ENCODE data around the gene RAB7B. TPM values are rescaled to one million over a fixed set of nuclear protein-coding genes. Genes with fewer than 3 reads are reported as not detected.
"Not testable (repeated sequence)": the region's sequence is repeated elsewhere in the genome, so short reads cannot be mapped to it uniquely, and the experiment has no call there.

RAB7B gene
- total and polyA plus RNA-seq, 2 of the 13 experiments (the other 11 are each of a cell fraction or from before 2014, with no cell fraction given): 0.05 to 0.46 TPM

DNA sequence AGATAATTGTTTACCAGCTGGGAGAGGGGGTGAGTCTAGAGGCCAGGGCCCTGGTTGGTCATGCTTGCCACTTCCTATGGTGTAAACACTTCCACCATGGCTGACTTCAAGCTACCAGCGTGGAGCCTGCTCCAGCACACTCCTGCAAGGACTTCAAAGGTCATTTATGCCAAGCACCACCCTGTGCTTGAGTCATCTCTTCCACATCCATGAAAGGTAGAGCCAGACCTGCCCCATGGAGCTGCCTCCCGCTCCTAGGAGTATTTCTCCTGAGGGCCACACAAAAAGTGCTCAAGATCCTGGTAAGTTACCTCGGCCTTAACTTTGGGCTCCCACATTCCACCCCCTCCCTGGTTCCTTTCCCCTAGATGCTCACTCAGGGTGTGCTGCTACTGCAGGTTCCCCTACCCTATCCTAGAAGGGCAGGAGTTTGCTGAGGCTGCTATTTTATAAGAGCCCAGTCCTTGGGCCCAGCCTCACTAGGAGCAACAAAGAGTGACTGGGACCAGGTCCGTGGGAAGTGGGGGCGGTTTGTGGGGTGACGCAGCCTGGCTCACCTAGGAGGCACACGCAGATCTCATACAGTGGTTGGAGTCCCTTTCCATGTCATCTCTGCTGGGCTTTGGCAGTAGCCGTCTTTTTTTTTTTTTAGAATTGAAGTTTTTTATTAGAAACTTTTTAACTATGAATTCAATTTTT, 2.4 kb downstream of the RAB7B start:
- peaks cover 6% of the 10 kb centered on the region for H3K4me1 ChIP-seq (ENCODE audit: insufficient read depth, low read length)
- no TSS peak for BruUV-seq (replicated peaks)
- no peak overlapping the region for H3K4me2 ChIP-seq (ENCODE audit: low read depth, low read length)
- no peaks in the 10 kb centered on the region for H3K79me2 ChIP-seq (ENCODE audit: insufficient read depth, low read length)
- no peak overlapping the region for H3K27ac ChIP-seq (ENCODE audit: extremely low read length, insufficient read depth, low read length)
- no peaks in the 10 kb centered on the region for H4K20me1 ChIP-seq (ENCODE audit: insufficient read depth, low read length)
- no peak overlapping the region for H2AFZ ChIP-seq (ENCODE audit: low read length)
- POLR2A ChIA-PET: no interaction called here
- H3K4me3 ChIP-seq (replicated peaks in 1 of 3; ENCODE audit: insufficient read depth in 1 of 3, low read depth in 2 of 3, low read length in 3 of 3): no peak overlapping the region
- DNase-seq (ENCODE audit: low spot score) (no peak), FAIRE-seq (no peak), ATAC-seq (no peak)
- CTCF ChIA-PET (ENCODE audit: low intra/inter-chr PET ratio, low total read pairs): no interaction called here
- intact Hi-C loops (cut with micrococcal nuclease; ENCODE audit: unreplicated experiment) (no loop called here), in situ Hi-C loops (cut with HindIII; ENCODE audit: extremely low pct_ligation_motif_present, low pct_unique_long_range_greater_than_20kb) (no loop called here)
- no peak overlapping the region for H3K9ac ChIP-seq (ENCODE audit: insufficient read depth, low read depth, low read length)
- TF ChIP-seq MAZ (IDR thresholded peaks at IDR 0.05; ENCODE audit: borderline replicate concordance, low read depth, low read length) (no peak), MAZ (CRISPR knock-in tag; IDR thresholded peaks at IDR 0.05; ENCODE audit: low read depth) (no peak), MAFF (IDR thresholded peaks at IDR 0.05; ENCODE audit: low read depth, low read length) (peak; percentile 86), MAFK (conservative IDR thresholded peaks at IDR 0.05 in 1 of 2, IDR thresholded peaks at IDR 0.05 in 1 of 2; ENCODE audit: low read length in 2 of 2) (peak; percentile 86 to 92)
- no peaks in the 10 kb centered on the region for H3K9me3 ChIP-seq (ENCODE audit: low read length)
- no peaks in the 10 kb centered on the region for H3K36me3 ChIP-seq (replicated peaks in 1 of 2; ENCODE audit: control insufficient read depth in 1 of 2, insufficient read depth in 2 of 2, low read length in 2 of 2)
- H3K27me3 ChIP-seq (ENCODE audit: control insufficient read depth in 1 of 2, insufficient read depth in 2 of 2, low read length in 2 of 2): peaks cover 0 to 2% of the 10 kb centered on the region in 2 experiments; a peak in 2 of 5 replicates
- 62% methylated on average over 5 of the region's 8 CpGs for WGBS (ENCODE audit: low lambda C conversion rate)

GRCh38 chr1:205998457-205999241, 4.5 kb downstream of the RAB7B start:
- CTCF ChIA-PET (ENCODE audit: low intra/inter-chr PET ratio, low total read pairs): no interaction called here
- in situ Hi-C loops (cut with HindIII; ENCODE audit: extremely low pct_ligation_motif_present, low pct_unique_long_range_greater_than_20kb): no loop called here
- POLR2A ChIA-PET: no interaction called here
- intact Hi-C loops (cut with micrococcal nuclease; ENCODE audit: unreplicated experiment): no loop called here
- BruUV-seq (replicated peaks): no TSS peak
- DNase-seq (ENCODE audit: low spot score): no peak
- no peak for FAIRE-seq
- Histone ChIP-seq H3K4me3 (replicated peaks in 1 of 3; ENCODE audit: insufficient read depth in 1 of 3, low read depth in 2 of 3, low read length in 3 of 3) (no peak overlapping the region), H3K4me1 (ENCODE audit: insufficient read depth, low read length) (peaks cover 2% of the 10 kb centered on the region), H3K27me3 (ENCODE audit: control insufficient read depth in 1 of 2, insufficient read depth in 2 of 2, low read length in 2 of 2) (peaks cover 0 to 2% of the 10 kb centered on the region in 2 experiments; a peak in 2 of 5 replicates), H3K9me3 (ENCODE audit: low read length) (no peaks in the 10 kb centered on the region), H3K4me2 (ENCODE audit: low read depth, low read length) (no peak overlapping the region), H3K36me3 (replicated peaks in 1 of 2; ENCODE audit: control insufficient read depth in 1 of 2, insufficient read depth in 2 of 2, low read length in 2 of 2) (no peaks in the 10 kb centered on the region), H3K27ac (ENCODE audit: extremely low read length, insufficient read depth, low read length) (no peak overlapping the region), H3K79me2 (ENCODE audit: insufficient read depth, low read length) (no peaks in the 10 kb centered on the region), H3K9ac (ENCODE audit: insufficient read depth, low read depth, low read length) (no peak overlapping the region), H2AFZ (ENCODE audit: low read length) (no peak overlapping the region), H4K20me1 (ENCODE audit: insufficient read depth, low read length) (no peaks in the 10 kb centered on the region)
- no peak for ATAC-seq
- TF ChIP-seq ZMAT3 (CRISPR knock-in tag; conservative IDR thresholded peaks at IDR 0.05) (no peak), POGZ (CRISPR knock-in tag; IDR thresholded peaks at IDR 0.05) (no peak)
- TF ChIP-seq, protein P1, sequence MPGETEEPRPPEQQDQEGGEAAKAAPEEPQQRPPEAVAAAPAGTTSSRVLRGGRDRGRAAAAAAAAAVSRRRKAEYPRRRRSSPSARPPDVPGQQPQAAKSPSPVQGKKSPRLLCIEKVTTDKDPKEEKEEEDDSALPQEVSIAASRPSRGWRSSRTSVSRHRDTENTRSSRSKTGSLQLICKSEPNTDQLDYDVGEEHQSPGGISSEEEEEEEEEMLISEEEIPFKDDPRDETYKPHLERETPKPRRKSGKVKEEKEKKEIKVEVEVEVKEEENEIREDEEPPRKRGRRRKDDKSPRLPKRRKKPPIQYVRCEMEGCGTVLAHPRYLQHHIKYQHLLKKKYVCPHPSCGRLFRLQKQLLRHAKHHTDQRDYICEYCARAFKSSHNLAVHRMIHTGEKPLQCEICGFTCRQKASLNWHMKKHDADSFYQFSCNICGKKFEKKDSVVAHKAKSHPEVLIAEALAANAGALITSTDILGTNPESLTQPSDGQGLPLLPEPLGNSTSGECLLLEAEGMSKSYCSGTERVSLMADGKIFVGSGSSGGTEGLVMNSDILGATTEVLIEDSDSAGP (CRISPR knock-in tag; IDR thresholded peaks at IDR 0.05; ENCODE audit: borderline replicate concordance): no peak
- 59% methylated on average over 13 of the region's 13 CpGs for WGBS (ENCODE audit: low lambda C conversion rate)

- not testable (repeated sequence) for H3K9me3 ChIP-seq (ENCODE audit: low read length)
Measured at GRCh38 chr1:205996641-205997040, 6.6 kb downstream of the RAB7B start.

More at GRCh38 chr1:205996641-205997040, 6.6 kb downstream of the RAB7B start:
- DNase-seq (ENCODE audit: low spot score); in situ Hi-C loops (cut with HindIII; ENCODE audit: extremely low pct_ligation_motif_present, low pct_unique_long_range_greater_than_20kb); POLR2A ChIA-PET; intact Hi-C loops (cut with micrococcal nuclease; ENCODE audit: unreplicated experiment); H3K27ac ChIP-seq (ENCODE audit: extremely low read length, insufficient read depth, low read length); FAIRE-seq; H4K20me1 ChIP-seq (ENCODE audit: insufficient read depth, low read length); H3K79me2 ChIP-seq (ENCODE audit: insufficient read depth, low read length); H3K4me2 ChIP-seq (ENCODE audit: low read depth, low read length); H3K4me1 ChIP-seq (ENCODE audit: insufficient read depth, low read length); H3K27me3 ChIP-seq (ENCODE audit: control insufficient read depth in 1 of 2, insufficient read depth in 2 of 2, low read length in 2 of 2); ATAC-seq; H2AFZ ChIP-seq (ENCODE audit: low read length); BruUV-seq (replicated peaks); CTCF ChIA-PET (ENCODE audit: low intra/inter-chr PET ratio, low total read pairs); H3K4me3 ChIP-seq (replicated peaks in 1 of 3; ENCODE audit: insufficient read depth in 1 of 3, low read depth in 2 of 3, low read length in 3 of 3); H3K9ac ChIP-seq (ENCODE audit: insufficient read depth, low read depth, low read length); H3K36me3 ChIP-seq (replicated peaks in 1 of 2; ENCODE audit: control insufficient read depth in 1 of 2, insufficient read depth in 2 of 2, low read length in 2 of 2): not testable (repeated sequence)
- 95% methylated on average over 1 of the region's 1 CpG for WGBS (ENCODE audit: low lambda C conversion rate)
